H1 (cell line): ENCODE results near the gene GBF1. TPM values are rescaled to one million over a fixed set of nuclear protein-coding genes. Genes with fewer than 3 reads are reported as not detected.

Experiments used
- ATF3 ChIP-seq: IDR thresholded peaks from 2 replicates; pipeline ENCODE4 v1.6.1; 2011; ENCODE audit warnings: low read depth, mild to moderate bottlenecking, low read length; ENCODE audit not compliant: insufficient read depth
- CREB1 ChIP-seq: IDR thresholded peaks from 2 replicates; pipeline ENCODE4 v1.6.1; 2012; ENCODE audit warnings: inconsistent platforms
- EP300 ChIP-seq, 2 experiments: IDR thresholded peaks; 1 replicate in 1 of 2; 2 replicates in 1 of 2; pipeline ENCODE4 v1.6.1; 2011 to 2012; ENCODE audit warnings: low read depth in 2 of 2, low read length in 2 of 2, mild to moderate bottlenecking in 2 of 2, borderline replicate concordance in 1 of 2, inconsistent platforms in 1 of 2, moderate library complexity in 1 of 2
- FOSL1 ChIP-seq: IDR thresholded peaks from 2 replicates; pipeline ENCODE4 v1.6.1; 2011; ENCODE audit warnings: mild to moderate bottlenecking, low read depth, low read length, moderate library complexity; ENCODE audit not compliant: insufficient read depth
- GABPA ChIP-seq: IDR thresholded peaks from 2 replicates; pipeline ENCODE4 v1.6.1; 2011; ENCODE audit warnings: mild to moderate bottlenecking, low read length, moderate library complexity, borderline replicate concordance; ENCODE audit not compliant: insufficient read depth
- GTF2F1 ChIP-seq: IDR thresholded peaks from 2 replicates; pipeline ENCODE4 v1.6.1; 2012; ENCODE audit warnings: low read depth, low read length, improper control_type of control experiment, borderline replicate concordance
- HDAC6 ChIP-seq: IDR thresholded peaks from one replicate; pipeline ENCODE4 v1.7.1; 2012; ENCODE audit warnings: low read depth, mild to moderate bottlenecking, inconsistent platforms, low read length, moderate library complexity
- JUN ChIP-seq: IDR thresholded peaks from 2 replicates; pipeline ENCODE4 v1.6.1; 2011; ENCODE audit warnings: low read depth, mild to moderate bottlenecking, improper control_type of control experiment, low read length
- JUND ChIP-seq: IDR thresholded peaks from 2 replicates; pipeline ENCODE4 v1.6.1; 2011; ENCODE audit warnings: mild to moderate bottlenecking, improper control_type of control experiment, low read length
- MAFK ChIP-seq: IDR thresholded peaks from 2 replicates; pipeline ENCODE4 v1.6.1; 2012; ENCODE audit warnings: low read depth, mild to moderate bottlenecking, improper control_type of control experiment, low read length
- NRF1 ChIP-seq: IDR thresholded peaks from 2 replicates; pipeline ENCODE4 v1.6.1; 2011; ENCODE audit warnings: mild to moderate bottlenecking, low read depth, low read length, improper control_type of control experiment
- RBBP5 ChIP-seq: IDR thresholded peaks from 2 replicates; pipeline ENCODE4 v1.7.1; 2012; ENCODE audit warnings: low read depth, mild to moderate bottlenecking, inconsistent platforms, low read length, moderate library complexity, borderline replicate concordance
- SAP30 ChIP-seq: fragments of 300-600 bp; sonication (generic); IDR thresholded peaks from 2 replicates; pipeline ENCODE4 v1.7.1; 2012; ENCODE audit warnings: low read length, moderate library complexity, mild to moderate bottlenecking, inconsistent platforms; ENCODE audit not compliant: insufficient read depth, insufficient replicate concordance
- SIX5 ChIP-seq: IDR thresholded peaks from 2 replicates; pipeline ENCODE4 v1.6.1; 2011; ENCODE audit warnings: mild to moderate bottlenecking, low read depth, low read length
- SP1 ChIP-seq: IDR thresholded peaks from 2 replicates; pipeline ENCODE4 v1.6.1; 2011; ENCODE audit warnings: low read depth, low read length
- SP4 ChIP-seq: IDR thresholded peaks from 2 replicates; pipeline ENCODE4 v1.6.1; 2012; ENCODE audit warnings: low read length, inconsistent platforms
- SUZ12 ChIP-seq: fragments of 200-600 bp; sonication (generic); IDR thresholded peaks from 2 replicates; pipeline ENCODE4 v1.6.1; 2012; ENCODE audit warnings: mild to moderate bottlenecking, inconsistent platforms, low read length, moderate library complexity, mixed read lengths
- TAF1 ChIP-seq: IDR thresholded peaks from 2 replicates; pipeline ENCODE4 v1.6.1; 2011; ENCODE audit warnings: mild to moderate bottlenecking, low read depth, low read length
- TAF7 ChIP-seq: optimal IDR thresholded peaks from 2 replicates; pipeline ENCODE3; 2011; ENCODE audit warnings: low read depth, mild to moderate bottlenecking, inconsistent platforms, low read length, moderate library complexity, borderline replicate concordance
- TCF12 ChIP-seq: IDR thresholded peaks from 2 replicates; pipeline ENCODE4 v1.6.1; 2011; ENCODE audit warnings: low read depth, mild to moderate bottlenecking, low read length
- polyA plus RNA-seq, 7 experiments: library from polyadenylated mRNA; depleted of rRNA in 3 of 7; stranded (reverse) in 5 of 7; unstranded in 2 of 7; fragments of >200 nt in 5 of 7; fragments of 200-250 nt in 2 of 7; gene quantifications; 1 replicate in 5 of 7; 2 replicates in 1 of 7; 4 replicates in 1 of 7; pipeline versions ENCODE4 v1.2.1 to v1.2.3, GENCODE V29; 2011 to 2013; ENCODE audit warnings: missing spikeins in 2 of 7, mixed read lengths in 2 of 7
- total RNA-seq: library from RNA; stranded (reverse); fragmentation: NEBNext Ultra II Directional; extraction: Animal tissue kit (Norgen Biotek cat#: 25700); gene quantifications from 2 replicates; pipeline ENCODE4 v1.2.1, GENCODE V29; 2021
- TF ChIP-seq, protein P1 (sequence below): IDR thresholded peaks from 2 replicates; pipeline ENCODE4 v1.6.1; 2012; ENCODE audit warnings: low read length, inconsistent platforms
- TF ChIP-seq, protein P2 (sequence below): IDR thresholded peaks from 2 replicates; pipeline ENCODE4 v1.6.1; 2012; ENCODE audit warnings: inconsistent platforms

The GBF1 gene
- total and polyA plus RNA-seq, 2 of the 8 experiments (the other 6 are each of a cell fraction or from before 2014, with no cell fraction given), result 11.0 to 25.5 TPM

DNA sequence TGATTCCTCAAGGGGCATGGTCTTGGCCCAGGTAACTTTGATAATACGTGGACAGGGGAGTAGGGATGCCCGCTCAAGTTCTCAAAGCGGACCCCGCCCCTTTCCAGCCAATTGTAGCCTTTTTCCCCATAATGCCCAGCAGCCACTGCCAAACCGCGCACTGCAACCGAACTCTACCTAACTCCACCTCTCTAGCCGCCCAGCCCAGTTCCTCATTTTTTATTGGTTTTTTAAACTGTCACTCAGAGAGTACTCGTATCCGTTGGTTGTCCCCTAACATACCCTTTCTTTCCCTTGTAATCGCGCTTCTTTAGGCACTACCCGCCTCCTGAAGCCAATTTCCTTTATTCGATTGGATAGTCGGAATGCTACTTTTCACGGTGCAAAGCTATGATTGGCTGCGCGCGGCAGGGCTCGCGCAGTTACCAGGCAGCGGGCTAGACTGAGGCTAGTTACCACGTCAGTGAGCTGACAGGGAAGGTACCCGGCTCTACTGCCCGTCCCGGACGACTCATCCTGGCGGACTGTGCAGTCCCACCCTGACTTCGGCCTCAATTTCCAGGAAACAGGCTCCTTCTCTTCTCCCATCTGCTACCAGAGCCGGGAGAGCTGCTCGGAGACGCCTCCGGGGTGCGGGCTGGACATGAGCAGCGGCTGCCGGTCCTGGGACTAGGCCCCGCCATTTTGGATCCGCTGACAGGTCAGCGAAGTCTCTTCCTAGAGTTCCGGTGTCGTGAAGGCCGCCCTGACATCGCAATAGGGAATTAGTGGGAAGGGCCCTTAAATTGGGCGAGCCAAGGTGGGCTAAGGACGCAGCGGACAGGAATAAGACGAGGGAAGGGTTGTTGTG lies at the start of gene GBF1 (continued):
- TF ChIP-seq SUZ12 (no peak), CREB1 (peak; percentile 89), NRF1 (no peak; the same call in 1 of the 2 replicates), JUN (no peak), RBBP5 (peak; percentile 64; the same call in 1 of the 2 replicates), TAF1 (peak; percentile 75), ATF3 (no peak), GABPA (no peak), SP4 (0 out of 2 replicates have a peak, but pooled peaks have one; percentile 28), EP300 (IDR thresholded peaks at IDR 0.05; ENCODE audit: borderline replicate concordance in 1 of 2, low read depth in 2 of 2, low read length in 2 of 2) (no peak), SP1 (peak; percentile 98), SAP30 (peak; percentile 98), TAF7 (no peak), JUND (no peak), SIX5 (no peak), TCF12 (no peak), GTF2F1 (no peak), FOSL1 (no peak), MAFK (no peak), HDAC6 (no peak)
- TF ChIP-seq, protein P1, sequence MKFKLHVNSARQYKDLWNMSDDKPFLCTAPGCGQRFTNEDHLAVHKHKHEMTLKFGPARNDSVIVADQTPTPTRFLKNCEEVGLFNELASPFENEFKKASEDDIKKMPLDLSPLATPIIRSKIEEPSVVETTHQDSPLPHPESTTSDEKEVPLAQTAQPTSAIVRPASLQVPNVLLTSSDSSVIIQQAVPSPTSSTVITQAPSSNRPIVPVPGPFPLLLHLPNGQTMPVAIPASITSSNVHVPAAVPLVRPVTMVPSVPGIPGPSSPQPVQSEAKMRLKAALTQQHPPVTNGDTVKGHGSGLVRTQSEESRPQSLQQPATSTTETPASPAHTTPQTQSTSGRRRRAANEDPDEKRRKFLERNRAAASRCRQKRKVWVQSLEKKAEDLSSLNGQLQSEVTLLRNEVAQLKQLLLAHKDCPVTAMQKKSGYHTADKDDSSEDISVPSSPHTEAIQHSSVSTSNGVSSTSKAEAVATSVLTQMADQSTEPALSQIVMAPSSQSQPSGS, result no peak
- TF ChIP-seq, protein P2, sequence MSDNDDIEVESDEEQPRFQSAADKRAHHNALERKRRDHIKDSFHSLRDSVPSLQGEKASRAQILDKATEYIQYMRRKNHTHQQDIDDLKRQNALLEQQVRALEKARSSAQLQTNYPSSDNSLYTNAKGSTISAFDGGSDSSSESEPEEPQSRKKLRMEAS, result no peak
